NAMALWA (cell line): ENCODE measurements around the gene AP4E1.
"Not testable (repeated sequence)": the region's sequence is repeated elsewhere in the genome, so short reads cannot be mapped to it uniquely, and the experiment has no call there.

Experiments used
- DNase-seq: peaks from one replicate; pipeline ENCODE4 v3.0.0-alpha.2; 2015; ENCODE audit warnings: low spot score

Gene AP4E1

GRCh38 chr15:50908209-50909009 lies at the start of gene AP4E1:
Gene AP4E1 (plus strand): TSS chr15:50908683. CDS start chr15:50908779, 96 bp downstream.
- peak; percentile 96 for DNase-seq

GRCh38 chr15:50860824-50861223 lies 47.7 kb upstream of the AP4E1 start:
- no peak for DNase-seq

- no peak for DNase-seq
These were observed 45.9 kb upstream of the AP4E1 start for GRCh38 chr15:50862553-50862952.

GRCh38 chr15:50864873-50865272 lies 43.6 kb upstream of the AP4E1 start:
- no peak for DNase-seq

- DNase-seq = no peak
These were observed 42.7 kb upstream of the AP4E1 start for GRCh38 chr15:50865515-50866353.

GRCh38 chr15:50871832-50872231 lies 36.7 kb upstream of the AP4E1 start:
- DNase-seq = no peak

GRCh38 chr15:50872832-50873426 lies 35.6 kb upstream of the AP4E1 start:
- no peak for DNase-seq

- peak; percentile 79 for DNase-seq
These were observed 34.5 kb upstream of the AP4E1 start for GRCh38 chr15:50873935-50874361.

GRCh38 chr15:50875238-50875637 lies 33.2 kb upstream of the AP4E1 start:
- DNase-seq = not testable (repeated sequence)

GRCh38 chr15:50876260-50876988 lies 32.1 kb upstream of the AP4E1 start:
- no peak for DNase-seq

- DNase-seq = peak; percentile 91
These were observed 31.5 kb upstream of the AP4E1 start for GRCh38 chr15:50876989-50877360.

- peak; percentile 43 for DNase-seq
These were observed 29.4 kb upstream of the AP4E1 start for GRCh38 chr15:50879016-50879617.

GRCh38 chr15:50880206-50880605 lies 28.3 kb upstream of the AP4E1 start:
- no peak for DNase-seq

- peak; percentile 62 for DNase-seq
These were observed 27.8 kb upstream of the AP4E1 start for GRCh38 chr15:50880651-50881114.

- peak; percentile 52 for DNase-seq
These were observed 27.1 kb upstream of the AP4E1 start for GRCh38 chr15:50881121-50882048.

- DNase-seq = no peak
These were observed 24.6 kb upstream of the AP4E1 start for GRCh38 chr15:50883903-50884302.

GRCh38 chr15:50884540-50884939 lies 23.9 kb upstream of the AP4E1 start:
- no peak for DNase-seq

GRCh38 chr15:50886139-50886467 lies 22.4 kb upstream of the AP4E1 start:
- DNase-seq = no peak

- no peak for DNase-seq
These were observed 21.7 kb upstream of the AP4E1 start for GRCh38 chr15:50886611-50887345.

- DNase-seq = no peak
These were observed 20.4 kb upstream of the AP4E1 start for GRCh38 chr15:50888054-50888453.
